Peyer's patch (tissue), 4 donors: ENCODE measurements around the gene RPE. TPM values are rescaled to one million over a fixed set of nuclear protein-coding genes. Genes with fewer than 3 reads are reported as not detected.

Experiments
- DNase-seq, 3 donors: peaks; one replicate each; pipeline ENCODE4 v3.0.0-alpha.2; 2017 to 2019
- H3K27ac ChIP-seq, 4 donors: fragments of 200-600 bp; sonication (generic); one replicate each; pipeline ENCODE4 v1.5.1; 2016 to 2019
- H3K27me3 ChIP-seq, 2 donors: fragments of 200-600 bp; sonication (generic); one replicate each; pipeline ENCODE4 v1.5.1; 2019
- H3K36me3 ChIP-seq, 3 donors: fragments of 200-600 bp; sonication (generic); one replicate each; pipeline ENCODE4 v1.5.1; 2016 to 2019
- H3K4me1 ChIP-seq, 4 donors: fragments of 200-600 bp; sonication (generic); one replicate each; pipeline ENCODE4 v1.5.1; 2016 to 2019
- H3K4me3 ChIP-seq, 4 donors: fragments of 200-600 bp; sonication (generic); 1 replicate in 3 of 4; 2 replicates in 1 of 4; pipeline ENCODE4 v1.5.1; 2016 to 2019; ENCODE audit warnings: mild to moderate bottlenecking in 1 of 4
- H3K9me3 ChIP-seq, 4 donors: fragments of 200-600 bp; sonication (generic); one replicate each; pipeline ENCODE4 v1.5.1; 2016 to 2019; ENCODE audit warnings: mild to moderate bottlenecking in 1 of 4
- CTCF ChIP-seq, 6 experiments: fragments of 450-650 bp in 4 of 6; fragments of 200-600 bp in 2 of 6; sonication (generic) in 1 of 6; IDR thresholded peaks; one replicate each; pipeline ENCODE4 v1.5.1; 2017 to 2019; ENCODE audit warnings: antibody characterized with exemption in 6 of 6, mild to moderate bottlenecking in 3 of 6, moderate library complexity in 1 of 6
- POLR2A ChIP-seq, 2 donors: fragments of 450-650 bp; IDR thresholded peaks; one replicate each; pipeline ENCODE4 v1.5.1; 2017; ENCODE audit warnings: antibody characterized with exemption in 2 of 2, mild to moderate bottlenecking in 2 of 2, moderate library complexity in 2 of 2
- total RNA-seq, 4 donors: library from RNA; depleted of rRNA; stranded (reverse); fragments of >200 nt; gene quantifications; one replicate each; pipeline ENCODE4 v1.1.0, GENCODE V29; 2016

RPE gene
- total RNA-seq, 4 donors from 2014 or later: 20.8 to 46.1 (median 35.5) TPM

GRCh38 chr2:209988010-209988409 is 14.4 kb upstream of the RPE start:
- no peak for DNase-seq
- no peaks in the 10 kb centered on the region for H3K36me3 ChIP-seq
- H3K27ac ChIP-seq: no peak overlapping the region
- no peaks in the 10 kb centered on the region for H3K9me3 ChIP-seq
- TF ChIP-seq POLR2A (IDR thresholded peaks at IDR 0.05): no peak
- TF ChIP-seq CTCF (IDR thresholded peaks at IDR 0.05): no peak
- H3K4me1 ChIP-seq: no peaks in the 10 kb centered on the region
- H3K4me3 ChIP-seq: no peak overlapping the region
- H3K27me3 ChIP-seq: no peaks in the 10 kb centered on the region

- Histone ChIP-seq H3K27ac (no peak overlapping the region), H3K36me3 (no peaks in the 10 kb centered on the region), H3K27me3 (no peaks in the 10 kb centered on the region), H3K4me1 (no peaks in the 10 kb centered on the region), H3K4me3 (no peak overlapping the region), H3K9me3 (no peaks in the 10 kb centered on the region)
- TF ChIP-seq CTCF (IDR thresholded peaks at IDR 0.05): no peak
- TF ChIP-seq POLR2A (IDR thresholded peaks at IDR 0.05): no peak
- no peak for DNase-seq
Observed at GRCh38 chr2:209990838-209991237, 11.6 kb upstream of the RPE start.

- TF ChIP-seq POLR2A (IDR thresholded peaks at IDR 0.05): no peak
- TF ChIP-seq CTCF (IDR thresholded peaks at IDR 0.05): no peak
- no peak for DNase-seq
Observed at GRCh38 chr2:209993968-209994367, 8.5 kb upstream of the RPE start.

GRCh38 chr2:209998596-209998995 is 3.8 kb upstream of the RPE start:
- H3K4me1 ChIP-seq: peaks cover 0 to 9% (median 5%) of the 10 kb centered on the region in 4 donors
- H3K9me3 ChIP-seq: no peaks in the 10 kb centered on the region
- H3K27ac ChIP-seq: no peak overlapping the region
- H3K36me3 ChIP-seq: no peaks in the 10 kb centered on the region
- H3K4me3 ChIP-seq: no peak overlapping the region
- H3K27me3 ChIP-seq: no peaks in the 10 kb centered on the region
- no peak for DNase-seq
- TF ChIP-seq POLR2A (IDR thresholded peaks at IDR 0.05): no peak

More at GRCh38 chr2:209993968-209994367, 8.5 kb upstream of the RPE start:
- Histone ChIP-seq H3K4me3 (no peak overlapping the region), H3K4me1 (no peaks in the 10 kb centered on the region), H3K36me3 (no peaks in the 10 kb centered on the region), H3K27me3 (no peaks in the 10 kb centered on the region), H3K27ac (no peak overlapping the region), H3K9me3 (no peaks in the 10 kb centered on the region)

GRCh38 chr2:210000464-210001324 is 1.7 kb upstream of the RPE start:
- H3K27me3 ChIP-seq: no peaks in the 10 kb centered on the region
- no peak overlapping the region for H3K27ac ChIP-seq
- no peak for DNase-seq
- no peak for TF ChIP-seq POLR2A (IDR thresholded peaks at IDR 0.05)
- TF ChIP-seq CTCF (IDR thresholded peaks at IDR 0.05): no peak
- H3K9me3 ChIP-seq: no peaks in the 10 kb centered on the region
- H3K4me1 ChIP-seq: peaks cover 0 to 24% (median 7%) of the 10 kb centered on the region in 4 donors
- no peak overlapping the region for H3K4me3 ChIP-seq
- H3K36me3 ChIP-seq: no peaks in the 10 kb centered on the region

- no peak for DNase-seq
- no peaks in the 10 kb centered on the region for H3K36me3 ChIP-seq
- peaks cover 0 to 27% (median 7%) of the 10 kb centered on the region in 4 donors for H3K4me1 ChIP-seq
- peak overlapping the region in 2 of 4 donors; percentile 56 to 77 for H3K27ac ChIP-seq
- H3K9me3 ChIP-seq: no peaks in the 10 kb centered on the region
- peak overlapping the region; percentile 73 to 96 (median 78) for H3K4me3 ChIP-seq
- no peaks in the 10 kb centered on the region for H3K27me3 ChIP-seq
- TF ChIP-seq CTCF (IDR thresholded peaks at IDR 0.05): no peak
- TF ChIP-seq POLR2A (IDR thresholded peaks at IDR 0.05): no peak
Observed at GRCh38 chr2:210003359-210003758, 921 bp downstream of the RPE start.
